HG03521 (cell line): ENCODE measurements around the gene GOLGA2.

ENCODE experiments used
- ATAC-seq: cut with Tn5 transposase; IDR thresholded peaks from one replicate; pipeline ENCODE4 v1.9.1; 2021; ENCODE audit warnings: mild to moderate bottlenecking, moderate library complexity; ENCODE audit not compliant: unreplicated experiment

The GOLGA2 gene

DNA sequence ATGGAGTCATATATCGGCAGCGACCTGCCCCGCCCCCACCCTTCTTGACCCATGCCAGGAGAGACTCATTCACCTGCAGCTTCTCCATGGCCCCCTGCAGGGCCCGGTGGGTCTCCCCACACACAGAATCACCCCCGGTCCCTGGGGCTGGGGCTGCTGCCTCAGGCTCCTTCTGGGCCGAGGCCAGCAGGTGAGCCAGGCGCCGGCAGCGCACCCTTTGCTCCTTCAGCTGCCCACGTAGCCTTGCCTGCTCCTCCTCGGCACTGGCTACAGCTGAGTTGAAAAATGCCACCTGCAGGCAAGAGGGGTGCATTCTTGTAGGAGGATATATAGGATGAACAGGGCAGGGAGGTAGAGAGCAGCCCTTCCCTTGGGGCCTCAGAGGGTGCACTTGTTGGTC is 17.9 kb downstream of the GOLGA2 start:
- ATAC-seq, result no peak

DNA sequence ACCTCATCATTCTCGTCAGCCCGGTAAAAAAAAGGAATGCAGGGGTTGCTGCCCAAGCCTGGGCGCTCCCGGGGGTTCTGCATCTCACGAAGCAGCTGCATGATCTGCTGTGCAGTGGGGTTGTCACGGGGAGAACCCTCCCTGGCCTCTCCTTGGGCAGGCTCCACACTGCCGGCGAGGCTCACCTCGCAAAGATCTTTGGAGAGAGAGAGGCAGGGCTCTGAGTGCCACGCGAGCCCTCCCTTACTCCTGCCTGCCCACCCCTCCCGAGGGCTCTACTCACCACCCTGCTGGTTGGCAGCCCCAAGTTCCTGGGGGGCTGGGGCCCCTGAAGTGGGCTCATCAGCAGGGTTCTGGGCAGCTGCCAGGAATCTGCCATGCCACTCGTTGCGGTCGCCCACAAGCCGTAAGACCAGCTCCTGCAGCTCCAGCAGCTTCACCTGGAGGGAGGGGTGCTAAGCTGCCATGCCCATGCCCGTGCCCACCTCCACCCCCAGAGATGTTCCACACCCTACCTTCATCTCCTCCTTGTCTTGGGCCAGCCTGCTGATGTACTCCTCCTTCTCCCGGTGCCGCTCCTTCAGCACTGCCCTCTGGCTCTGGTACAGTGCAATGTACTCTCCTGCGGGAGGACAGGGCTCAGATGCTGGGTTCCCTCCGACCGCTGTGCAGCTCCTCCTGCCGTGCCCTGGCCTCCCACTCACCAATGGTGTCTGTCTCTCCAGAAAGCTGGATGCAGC is 18.6 kb downstream of the GOLGA2 start:
- ATAC-seq, result no peak

DNA sequence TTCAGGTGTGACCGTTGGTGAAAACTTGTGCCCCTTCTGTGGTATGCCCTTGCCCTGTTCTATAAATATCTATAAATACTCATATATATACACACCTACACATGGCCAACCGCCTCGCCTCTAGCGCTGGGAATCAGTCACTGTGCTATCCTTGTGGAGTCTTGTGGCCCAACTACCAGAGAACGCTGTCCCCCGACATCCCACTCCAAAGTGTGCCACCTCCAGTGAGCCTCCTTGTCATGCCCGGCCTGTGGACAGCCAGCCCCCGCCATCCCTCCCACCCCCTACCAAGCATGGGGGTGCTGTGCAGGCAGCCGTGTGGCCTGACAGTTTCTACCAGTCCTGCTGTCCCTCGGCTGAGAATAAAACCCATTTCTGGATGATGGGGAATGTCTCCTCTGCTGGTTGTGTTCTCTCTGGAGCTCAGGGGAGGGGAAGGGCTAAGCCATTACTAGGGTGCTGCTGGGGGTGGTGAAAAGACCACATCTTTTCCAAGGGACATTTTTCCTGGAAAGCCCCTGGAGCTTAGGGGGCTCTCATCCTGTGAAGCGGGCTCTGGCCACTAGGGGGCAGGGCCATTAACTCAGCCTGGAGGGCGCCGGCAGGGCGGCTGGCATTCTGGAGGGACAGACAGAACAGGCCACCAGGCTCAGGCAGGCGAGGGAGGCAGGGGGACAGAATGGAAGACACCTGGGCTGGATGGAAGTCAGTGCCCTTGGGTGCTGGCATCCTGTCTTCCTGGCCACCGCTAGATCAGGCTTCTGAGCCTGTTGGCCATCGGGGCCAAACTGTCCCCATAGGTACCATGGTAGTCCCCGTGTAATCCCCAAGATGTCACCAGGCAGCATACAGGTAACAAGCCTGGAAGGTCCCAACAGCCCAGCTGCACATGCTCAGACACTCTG is 20.7 kb downstream of the GOLGA2 start:
- ATAC-seq, result no peak

DNA sequence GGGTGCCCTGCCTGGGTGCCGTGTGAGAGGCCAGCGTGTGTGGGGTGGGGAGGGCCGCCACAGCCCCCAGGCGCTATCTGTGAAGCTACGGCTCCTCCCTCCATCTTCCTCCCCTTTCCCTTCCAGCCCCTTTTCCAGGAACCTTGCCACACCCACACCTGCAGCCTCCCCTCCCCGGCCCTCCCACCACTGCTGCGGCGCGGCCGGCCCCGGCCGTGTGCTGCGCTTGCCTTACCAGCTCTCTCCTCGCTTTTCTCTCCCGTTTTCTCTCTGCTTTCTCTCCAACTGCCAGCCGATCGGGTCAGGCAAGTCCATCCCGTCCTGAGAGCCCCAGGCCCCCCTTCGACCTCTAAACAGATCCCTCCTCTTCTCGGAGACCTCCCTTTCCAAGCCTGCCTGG is 21.4 kb downstream of the GOLGA2 start:
- ATAC-seq, result no peak

DNA sequence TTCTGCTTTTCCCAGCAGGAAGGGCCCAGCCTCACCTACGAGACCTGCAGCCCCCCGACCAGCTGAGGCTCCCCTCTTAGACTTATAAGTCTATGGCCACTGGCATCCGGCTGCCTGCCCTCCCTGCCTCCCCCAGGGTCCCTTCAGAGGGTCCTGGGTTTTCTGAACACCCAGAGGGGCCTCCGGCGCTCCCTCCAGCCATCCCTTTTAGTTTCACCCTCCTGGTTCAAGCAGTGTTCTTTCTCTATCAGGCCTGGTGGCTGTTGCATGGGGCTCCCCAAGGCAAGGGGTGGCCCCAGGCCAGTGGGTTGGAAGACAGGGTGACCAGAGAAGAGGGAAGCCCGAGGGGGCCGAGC is 21.8 kb downstream of the GOLGA2 start:
- no peak for ATAC-seq

DNA sequence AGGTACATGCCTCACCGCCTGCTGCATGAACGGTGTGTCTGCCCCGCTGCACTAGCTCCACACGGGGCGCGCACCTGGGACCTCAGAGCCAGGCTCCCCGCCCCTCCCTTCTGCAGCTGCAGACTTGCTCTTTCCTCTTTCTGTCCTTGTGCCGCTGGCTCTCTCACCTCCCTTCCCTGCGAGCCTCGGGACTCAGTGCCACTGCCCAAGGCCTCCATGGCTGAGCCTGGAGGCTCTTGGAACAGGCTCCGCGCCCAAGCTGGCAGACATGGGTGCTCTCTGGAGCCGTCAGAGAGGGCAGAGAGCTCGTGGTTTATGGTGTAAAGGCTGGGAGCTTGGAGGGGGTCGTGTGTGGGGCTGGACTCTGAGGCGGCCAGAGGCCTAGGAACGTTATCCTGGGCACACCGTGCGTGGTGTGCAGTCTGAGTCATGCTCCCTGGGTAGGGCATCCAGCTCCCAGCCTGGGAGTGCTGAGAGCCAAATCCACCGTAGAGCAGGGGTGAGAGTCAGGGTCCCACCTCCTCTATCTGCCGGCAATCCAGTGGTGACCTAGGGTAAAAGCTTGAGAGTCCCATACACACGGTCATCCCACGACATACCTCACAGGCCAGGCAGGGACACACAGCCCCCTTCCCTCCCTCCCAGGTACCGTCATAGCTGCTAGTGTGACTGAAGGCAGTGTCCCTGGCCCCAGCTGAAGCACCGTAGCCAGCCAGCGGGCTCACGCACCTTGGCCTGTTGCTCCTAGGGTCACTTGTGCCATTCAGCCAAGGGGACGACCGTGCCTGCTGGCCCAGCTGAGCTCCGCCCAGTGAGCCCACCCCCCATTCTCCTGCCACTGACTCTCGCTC is 22.4 kb downstream of the GOLGA2 start:
- ATAC-seq, result no peak

DNA sequence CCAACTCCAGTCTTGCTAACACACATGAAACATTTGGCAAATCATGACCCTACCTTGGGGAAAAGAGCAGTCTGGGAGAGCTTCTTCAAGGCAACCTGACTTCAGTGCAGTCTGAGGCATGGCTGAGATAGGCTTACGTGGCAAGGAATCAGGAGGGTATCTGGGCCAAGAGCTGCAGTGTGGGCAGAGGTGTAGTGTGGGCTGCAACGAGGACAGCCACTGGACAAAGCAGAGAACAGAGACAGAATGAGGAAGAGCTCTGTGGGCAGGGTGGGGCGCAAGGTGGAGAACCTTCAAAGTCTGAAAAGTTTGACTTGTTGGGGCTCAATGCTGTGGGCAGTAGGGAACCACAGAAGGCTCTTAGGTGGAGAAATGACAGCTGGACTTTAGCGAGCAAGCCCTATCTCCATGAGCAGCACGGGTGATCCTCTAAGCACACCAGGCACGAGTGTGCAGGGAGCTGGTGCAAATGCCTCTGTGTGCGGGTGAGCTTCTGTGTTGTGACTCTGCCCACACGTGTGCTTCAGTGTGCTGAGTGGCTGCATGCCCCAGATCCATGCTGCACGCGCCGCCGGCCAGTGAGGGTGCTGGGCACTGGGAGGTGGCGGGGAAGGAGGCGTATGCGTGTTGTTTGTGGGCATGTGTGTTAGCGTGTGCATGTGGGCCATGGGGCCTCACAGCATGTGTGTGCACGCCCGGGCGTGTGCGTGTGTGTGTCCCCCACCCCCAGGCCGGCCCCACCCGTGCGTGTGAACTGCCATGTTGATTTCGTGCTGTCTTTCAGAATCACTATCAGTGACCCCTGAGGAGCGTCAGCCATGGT is 23.3 kb downstream of the GOLGA2 start:
- no peak for ATAC-seq

DNA sequence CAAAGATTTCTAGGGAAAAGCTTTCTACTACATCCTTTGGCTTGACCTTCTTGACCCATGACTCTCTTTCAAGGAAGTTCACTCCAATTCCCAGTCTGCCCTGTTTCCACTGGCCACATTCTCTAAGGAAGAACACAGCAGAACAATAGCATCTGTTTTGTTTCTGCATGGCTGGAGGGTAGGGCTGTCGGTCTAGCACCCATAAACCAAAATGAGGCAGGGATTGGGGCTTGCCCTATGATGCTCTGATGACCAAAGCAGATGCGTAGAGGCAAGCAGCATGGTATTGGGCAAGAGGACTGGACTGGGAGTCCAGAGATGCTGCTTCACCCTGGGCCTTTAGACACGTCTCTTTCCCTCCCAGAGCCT is 24.1 kb downstream of the GOLGA2 start:
- ATAC-seq, result no peak

DNA sequence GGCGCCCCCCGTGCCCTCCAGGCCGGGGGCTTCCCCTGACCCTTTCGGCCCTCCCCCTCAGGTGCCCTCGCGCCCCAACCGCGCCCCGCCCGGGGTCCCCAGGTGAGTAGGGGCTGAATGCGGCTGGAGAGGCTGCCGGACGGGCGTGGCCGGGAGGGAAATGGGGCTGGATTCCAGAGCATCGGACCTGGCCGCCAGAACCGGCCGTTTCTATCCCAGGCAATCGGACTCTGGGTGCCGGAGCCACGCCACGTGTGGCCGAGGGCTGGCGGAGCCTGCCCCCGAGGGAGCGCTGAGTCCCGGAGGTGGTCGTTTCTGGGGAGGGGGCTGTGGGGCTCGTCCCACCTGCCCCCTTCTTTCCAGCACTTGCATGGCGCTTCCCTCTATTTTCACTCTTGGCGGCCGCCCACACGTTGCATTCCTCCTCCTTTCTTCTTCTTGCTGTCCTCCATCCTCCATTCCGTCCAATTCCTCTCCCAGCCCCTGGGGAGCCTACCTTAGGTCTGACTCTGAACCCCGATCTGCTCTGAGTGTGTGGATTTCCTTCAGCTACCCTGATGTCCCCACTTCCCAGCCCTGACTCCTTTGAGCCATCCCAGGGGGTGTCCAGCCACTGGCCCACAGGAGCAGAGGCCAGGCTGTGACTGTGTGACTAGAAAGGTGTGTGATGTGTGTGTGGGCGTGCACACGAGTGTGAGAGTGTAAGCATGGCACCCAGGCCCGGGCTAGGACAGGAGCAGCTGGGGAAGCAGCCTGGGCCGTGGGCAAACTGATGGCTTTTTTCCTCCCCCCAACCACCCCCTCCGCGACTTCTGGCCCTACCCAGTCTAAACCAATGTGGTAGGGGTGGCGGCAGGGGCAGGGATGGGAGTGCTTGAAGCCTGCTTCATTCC is 24.7 kb downstream of the GOLGA2 start:
- ATAC-seq, result no peak

DNA sequence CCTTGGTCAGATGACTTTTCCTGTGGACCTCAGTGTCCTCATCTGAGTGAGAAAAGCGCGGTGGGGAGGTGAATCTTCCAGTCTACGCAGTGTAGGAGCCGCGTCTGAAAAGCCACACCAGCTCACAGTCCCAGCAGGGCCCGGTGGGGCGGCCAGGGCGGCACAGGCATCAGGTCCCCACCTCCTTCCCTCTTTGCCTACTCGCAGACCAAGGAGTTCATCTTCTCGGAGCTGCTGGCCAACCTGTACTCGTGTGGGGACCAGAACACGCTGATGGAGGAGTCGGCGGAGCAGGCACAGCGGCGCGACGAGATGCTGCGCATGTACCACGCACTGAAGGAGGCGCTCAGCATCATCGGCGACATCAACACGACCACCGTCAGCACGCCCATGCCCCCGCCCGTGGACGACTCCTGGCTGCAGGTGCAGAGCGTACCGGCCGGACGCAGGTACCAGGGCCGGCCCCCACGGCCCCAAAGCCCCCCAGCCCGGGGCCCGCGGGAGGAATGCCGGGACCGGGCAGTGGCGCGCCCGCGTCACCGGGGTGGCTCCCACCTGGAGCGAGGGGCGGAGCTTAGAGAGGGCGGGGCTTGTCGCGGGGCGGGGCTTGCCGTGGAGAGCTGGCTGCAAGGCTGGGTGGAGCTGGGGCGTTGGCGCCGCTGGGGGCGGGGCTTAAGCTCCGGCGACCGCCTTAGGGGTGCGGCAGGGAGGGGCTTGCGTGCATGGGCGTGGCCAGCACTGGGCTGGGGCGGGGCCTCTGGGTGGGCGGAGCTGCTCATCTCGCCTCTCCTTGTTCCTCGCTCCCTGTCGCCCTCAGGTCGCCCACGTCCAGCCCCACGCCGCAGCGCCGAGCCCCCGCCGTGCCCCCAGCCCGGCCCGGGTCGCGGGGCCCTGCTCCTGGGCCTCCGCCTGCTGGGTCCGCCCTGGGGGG is 25.6 kb downstream of the GOLGA2 start:
- peak; percentile 88 for ATAC-seq

DNA sequence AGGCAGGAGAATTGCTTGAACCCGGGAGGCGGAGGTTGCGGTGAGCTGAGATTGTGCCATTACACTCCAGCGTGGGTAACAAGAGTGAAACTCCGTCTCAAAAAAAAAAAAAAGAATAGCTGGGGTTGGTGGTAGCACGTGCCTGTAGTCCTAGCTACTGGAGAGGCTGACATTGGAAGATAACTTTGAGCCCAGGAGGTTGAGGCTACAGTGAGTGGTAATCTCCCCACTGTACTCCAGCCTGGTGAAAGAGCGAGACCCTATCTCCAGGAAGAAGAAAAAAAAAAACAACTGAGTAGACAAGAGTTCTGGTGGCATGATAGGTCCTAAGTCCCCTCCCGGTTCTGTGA is 26.3 kb downstream of the GOLGA2 start:
- no peak for ATAC-seq

DNA sequence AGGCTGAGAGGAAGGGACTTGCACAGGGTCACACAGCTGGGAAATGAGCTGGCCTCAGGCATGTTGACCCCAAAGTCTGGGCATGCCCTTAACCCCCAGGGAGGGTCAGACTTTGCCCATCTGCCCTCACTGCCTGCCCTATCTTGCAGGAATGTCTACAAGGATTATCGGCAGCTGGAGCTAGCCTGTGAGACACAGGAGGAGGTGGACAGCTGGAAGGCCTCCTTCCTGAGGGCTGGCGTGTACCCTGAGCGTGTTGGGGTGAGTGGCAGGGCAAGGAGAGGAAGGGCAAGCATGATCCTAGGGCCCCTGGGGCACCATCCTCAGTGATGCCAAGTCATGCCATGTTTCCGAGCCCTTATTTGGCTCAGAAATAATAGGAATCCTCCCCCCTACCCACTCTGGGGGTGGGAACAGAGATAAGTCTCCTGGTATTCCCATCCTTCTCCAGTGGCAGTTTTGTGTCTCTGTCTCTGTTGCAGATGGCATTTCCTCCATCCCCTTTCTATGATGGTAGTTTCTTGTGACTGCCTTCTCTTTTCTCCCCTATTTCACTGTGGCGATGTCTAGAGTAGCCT is 28.5 kb downstream of the GOLGA2 start:
- ATAC-seq, result no peak

DNA sequence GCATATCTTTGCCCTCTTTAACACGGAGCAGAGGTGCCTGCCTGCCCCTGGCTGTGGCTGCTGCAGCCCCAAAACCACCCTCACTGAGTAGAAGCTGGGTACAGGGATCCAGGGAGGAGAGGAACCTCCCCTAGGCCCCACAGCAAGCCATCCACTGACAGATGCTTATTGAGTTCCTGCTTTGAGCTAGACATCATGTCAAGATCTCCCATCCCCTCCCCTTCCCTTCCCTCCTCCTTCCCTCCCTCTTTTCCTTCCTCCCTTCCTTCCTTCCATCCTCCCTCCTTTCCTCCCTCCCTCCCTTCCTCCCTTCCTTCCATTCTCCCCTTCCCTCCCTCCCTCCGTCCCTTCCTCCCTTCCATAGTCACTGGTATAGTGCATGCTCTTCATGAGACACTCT is 29.3 kb downstream of the GOLGA2 start:
- no peak for ATAC-seq

DNA sequence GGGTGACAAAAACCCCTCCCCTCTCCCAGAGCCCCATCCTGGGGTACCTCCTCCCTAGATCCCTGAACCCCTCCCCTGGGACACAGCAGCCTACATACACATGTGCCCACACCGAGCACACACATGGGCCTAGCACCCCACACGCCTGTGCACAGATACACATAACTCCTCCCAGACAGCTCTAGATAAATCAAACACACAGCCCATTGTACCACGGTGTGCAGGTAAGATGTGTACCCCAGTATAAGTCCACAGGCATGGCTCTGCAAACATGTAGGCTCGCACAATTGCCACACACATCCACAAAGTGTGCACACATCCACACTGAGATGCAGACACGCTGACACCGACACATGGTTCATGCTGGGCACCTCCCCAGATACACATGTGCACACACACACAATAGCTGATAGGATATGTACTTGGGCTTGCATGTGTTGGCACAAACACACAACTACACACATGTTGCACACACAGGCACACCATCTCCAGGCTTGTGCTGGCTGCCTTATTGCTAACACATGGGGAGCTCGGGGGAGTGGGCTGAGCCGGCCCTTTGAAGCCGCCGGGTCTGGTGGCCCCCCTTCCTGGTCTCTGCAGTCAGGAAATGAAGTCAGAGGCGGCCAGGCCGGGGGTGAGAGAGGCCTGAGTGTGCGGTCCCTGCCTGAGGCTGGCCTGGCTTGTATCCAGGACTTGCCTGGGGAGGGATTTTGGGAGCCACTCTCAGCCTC is 30.2 kb downstream of the GOLGA2 start:
- ATAC-seq, result no peak

DNA sequence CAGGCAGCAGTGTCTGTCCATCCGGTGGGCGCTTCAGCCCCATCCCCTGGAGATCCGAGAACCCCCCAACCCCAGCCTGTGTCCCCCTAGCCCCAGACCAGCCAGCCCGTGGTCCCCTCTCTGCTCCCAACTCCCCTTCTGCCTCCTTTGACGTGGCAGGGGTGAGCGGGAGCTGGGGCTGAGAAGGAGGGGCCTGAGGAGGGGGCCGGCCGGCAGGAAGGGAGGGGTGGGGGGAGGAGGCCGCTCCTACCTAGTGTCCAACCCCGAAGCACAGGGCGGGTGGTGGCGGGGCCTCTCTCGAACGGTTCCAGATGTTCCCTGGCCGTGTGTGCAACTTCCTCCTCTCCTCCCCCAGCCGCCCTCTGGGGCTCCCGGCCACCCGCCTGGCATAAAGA is 31.0 kb downstream of the GOLGA2 start:
- ATAC-seq, result no peak

DNA sequence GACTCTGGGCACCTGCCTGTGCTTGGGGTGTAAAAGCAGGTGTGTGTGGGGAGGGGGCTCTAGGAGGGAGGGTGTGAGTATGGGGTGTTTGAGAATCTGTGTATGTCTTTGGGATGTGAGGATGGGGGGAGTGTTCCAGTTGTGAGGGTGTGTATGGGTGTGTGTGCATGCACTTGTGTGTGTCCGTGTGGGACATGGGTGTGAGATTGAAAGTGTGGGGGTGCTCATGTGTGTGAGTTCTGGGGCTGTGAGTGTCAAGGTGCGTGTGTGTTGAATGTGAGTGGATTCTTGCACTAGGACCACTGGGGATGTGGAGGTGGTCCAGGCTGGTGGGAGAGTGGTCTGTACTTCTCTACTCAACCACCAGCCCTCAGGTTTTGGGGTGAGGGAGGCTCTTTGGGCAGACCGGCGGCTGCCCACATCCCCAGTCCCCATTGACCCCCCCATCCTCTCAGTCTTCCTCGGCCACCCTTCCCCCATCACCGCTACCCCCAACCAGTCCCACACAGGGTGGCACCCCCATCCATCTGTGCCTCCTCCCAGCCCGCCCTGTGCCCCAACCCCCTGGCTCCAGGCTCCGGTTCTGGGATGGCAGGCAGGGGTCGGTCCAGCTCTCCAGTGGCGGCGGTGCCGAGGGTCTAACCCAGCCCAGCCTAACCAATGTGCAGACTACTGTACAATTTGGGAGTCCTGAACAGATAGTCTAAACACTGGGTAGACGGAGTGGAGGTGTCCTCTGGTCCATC is 31.5 kb downstream of the GOLGA2 start:
- ATAC-seq, result no peak
